AML-193 (cell line): ENCODE results near the gene HSPA1A.
"Not testable (repeated sequence)": the region's sequence is repeated elsewhere in the genome, so short reads cannot be mapped to it uniquely, and the experiment has no call there.

ENCODE experiments used
- DNase-seq, 2 experiments: peaks; one replicate each; lab custom pipeline; 2025; lab: John Stamatoyannopoulos, UW

The HSPA1A gene

DNA sequence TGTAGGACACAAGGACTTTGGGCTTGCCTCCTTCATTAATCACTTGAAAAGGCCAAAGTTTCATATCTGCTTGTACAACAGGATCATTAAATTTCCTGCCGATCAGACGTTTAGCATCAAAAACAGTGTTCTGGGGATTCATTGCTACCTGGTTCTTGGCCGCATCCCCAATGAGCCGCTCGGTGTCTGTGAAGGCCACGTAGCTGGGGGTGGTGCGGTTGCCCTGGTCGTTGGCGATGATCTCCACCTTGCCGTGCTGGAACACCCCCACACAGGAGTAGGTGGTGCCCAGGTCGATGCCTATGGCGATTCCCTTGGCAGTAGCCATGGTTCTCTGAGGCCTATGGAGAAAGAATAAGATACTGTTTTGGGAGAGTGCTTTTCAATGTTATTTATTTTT, 3.7 kb upstream of the HSPA1A start:
- DNase-seq, result no peak

DNA sequence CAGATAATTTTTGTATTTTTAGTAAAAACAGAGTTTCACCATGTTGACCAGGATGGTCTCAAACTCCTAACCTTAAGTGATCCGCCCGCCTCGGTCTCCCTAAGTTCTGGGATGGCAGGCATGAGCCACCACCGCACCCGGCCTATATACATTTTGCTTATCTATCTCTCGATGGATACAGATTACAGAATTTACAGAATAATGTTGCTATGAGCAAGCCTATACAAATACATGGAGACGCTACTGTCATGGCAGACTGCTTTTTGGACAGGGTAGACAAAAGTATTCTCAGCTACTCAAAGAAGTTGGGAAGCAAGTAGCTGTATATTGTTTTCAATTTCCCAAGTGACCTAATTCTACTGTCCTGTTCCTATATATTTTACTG, 1.9 kb upstream of the HSPA1A start:
- no peak for DNase-seq

- DNase-seq, result no peak
These were observed 692 bp upstream of the HSPA1A start for GRCh38 chr6:31814677-31815024.

GRCh38 chr6:31817133-31817928, 2.0 kb downstream of the HSPA1A start:
- DNase-seq, result peak; percentile 85 to 86

DNA sequence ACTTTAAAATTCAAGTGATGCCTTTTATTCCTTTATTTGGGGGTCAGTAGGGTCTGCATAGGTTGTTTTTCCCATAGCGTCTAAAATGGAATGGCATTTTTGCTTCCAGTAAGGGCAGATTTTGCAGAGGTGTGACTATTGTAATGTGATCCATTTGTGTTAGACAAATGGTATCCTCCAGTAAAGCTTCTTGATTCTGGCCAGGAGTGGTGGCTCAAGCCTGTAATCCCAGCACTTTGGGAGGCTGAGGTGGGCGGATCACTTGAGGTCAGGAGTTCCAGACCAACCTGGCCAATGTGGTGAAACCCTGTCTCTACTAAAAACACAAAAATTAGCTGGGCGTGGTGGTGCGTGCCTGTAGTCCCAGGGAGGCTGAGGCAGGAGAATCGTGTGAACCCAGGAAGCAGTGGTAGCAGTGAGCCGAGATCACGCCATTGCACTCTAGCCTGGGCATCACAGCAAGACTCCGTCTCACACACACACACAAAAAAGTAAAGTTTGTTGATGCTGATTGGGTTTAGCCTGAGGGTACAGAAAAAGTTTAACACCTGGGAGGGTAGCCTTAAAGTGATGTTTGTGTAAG, 2.7 kb downstream of the HSPA1A start:
- not testable (repeated sequence) for DNase-seq

DNA sequence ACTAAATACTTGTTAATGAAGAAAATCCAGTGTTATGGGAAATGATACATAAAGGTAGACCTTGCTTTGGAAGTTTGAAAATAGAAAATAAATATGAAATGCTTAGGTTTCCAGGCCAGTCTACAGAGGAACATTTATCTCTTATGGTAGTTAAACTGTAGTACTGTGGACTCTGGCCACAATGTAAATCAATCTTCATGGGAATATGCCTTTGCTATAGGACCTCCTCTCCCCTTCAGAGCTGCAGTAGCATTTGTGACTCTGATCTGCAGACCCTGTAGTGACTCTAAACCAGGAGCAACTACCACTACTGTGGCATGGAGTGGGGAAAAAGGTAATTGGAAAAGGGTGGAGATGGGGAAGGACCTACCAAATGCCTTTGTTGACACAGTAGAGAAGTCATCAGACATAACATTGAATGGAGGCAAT, 4.5 kb downstream of the HSPA1A start:
- no peak for DNase-seq

DNA sequence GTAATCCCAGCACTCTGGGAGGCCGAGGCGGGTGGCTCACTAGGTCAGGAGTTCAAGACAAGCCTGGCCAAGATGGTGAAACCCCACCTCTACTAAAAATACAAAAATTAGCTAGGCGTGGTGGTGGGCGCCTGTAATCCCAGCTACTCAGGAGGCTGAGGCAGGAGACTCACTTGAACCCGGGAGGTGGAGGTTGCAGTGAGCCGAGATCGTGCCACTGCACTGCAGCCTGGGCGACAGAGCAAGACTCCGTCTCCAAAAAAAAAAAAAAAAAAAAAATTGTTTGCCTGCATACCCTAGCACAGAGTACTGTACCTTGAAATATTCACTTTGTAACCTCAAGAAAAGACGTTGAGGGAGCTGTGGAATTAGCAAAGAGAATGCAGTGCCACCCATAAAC, 5.1 kb downstream of the HSPA1A start:
- not testable (repeated sequence) for DNase-seq

DNA sequence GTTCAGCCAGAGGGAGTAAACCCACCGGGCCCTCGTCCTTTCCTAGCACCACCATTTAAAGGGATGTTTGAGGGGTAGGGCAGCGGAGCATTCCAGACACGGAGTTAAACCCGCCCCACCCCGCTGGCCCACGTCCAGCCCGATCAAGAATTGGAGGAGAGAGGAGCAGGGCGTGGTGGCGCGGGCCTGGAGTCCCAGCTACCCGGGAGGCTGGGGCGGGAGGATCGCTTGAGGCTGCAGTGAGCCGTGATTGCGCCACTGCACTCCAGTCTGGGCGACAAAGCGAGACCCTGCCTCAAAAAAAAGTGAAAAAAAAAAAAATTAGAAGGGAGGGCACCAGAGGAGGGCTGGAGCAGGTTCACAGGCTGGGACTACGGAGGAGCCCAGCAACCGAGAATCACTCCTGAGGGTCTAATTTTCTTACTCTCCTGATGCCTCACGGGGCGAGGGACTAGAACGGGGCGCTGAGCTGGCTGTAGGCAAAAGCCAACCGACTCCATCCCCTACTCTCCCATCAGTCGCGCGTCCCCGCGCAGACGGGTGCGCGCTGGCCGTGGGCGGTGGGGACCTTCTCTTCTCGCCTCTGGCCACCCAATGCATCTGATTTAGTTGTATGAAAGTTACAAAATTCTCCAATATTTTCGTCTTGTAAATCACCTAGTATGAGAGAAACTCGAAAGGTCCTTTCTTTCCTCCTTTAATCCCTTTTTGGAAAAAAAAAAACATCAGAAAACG, 6.1 kb downstream of the HSPA1A start:
- peak in 1 of 2 experiments; percentile 77 for DNase-seq

- peak; percentile 88 to 93 for DNase-seq
These were observed 6.9 kb downstream of the HSPA1A start for GRCh38 chr6:31822036-31822821.

DNA sequence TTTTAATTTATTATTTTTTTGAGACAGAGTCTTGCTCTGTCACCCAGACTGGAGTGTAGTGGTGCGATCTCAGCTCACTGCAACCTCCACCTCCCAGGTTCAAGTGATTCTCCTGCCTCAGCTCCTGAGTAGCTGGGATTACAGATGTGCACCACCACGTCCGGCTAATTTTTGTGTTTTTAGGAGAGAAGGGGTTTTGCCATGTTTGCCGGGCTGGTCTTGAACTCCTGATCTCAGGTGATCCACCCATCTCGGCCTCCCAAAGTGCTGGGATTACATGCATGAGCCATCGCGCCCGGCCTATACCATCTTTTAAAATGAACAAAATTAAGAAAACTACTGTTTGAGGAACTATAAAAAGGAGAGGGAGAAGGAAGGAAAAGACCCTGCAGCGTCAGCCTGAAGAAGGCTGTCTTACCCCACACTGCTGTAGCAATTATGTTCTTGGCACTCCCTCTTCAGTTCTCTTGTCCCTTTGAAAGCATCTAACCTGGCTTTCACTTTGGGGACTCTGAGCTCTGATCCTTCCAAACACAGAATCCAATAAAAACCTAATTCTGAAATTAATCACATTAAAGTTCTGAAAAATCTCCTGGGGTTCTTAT, 8.4 kb downstream of the HSPA1A start:
- DNase-seq, result not testable (repeated sequence)

DNA sequence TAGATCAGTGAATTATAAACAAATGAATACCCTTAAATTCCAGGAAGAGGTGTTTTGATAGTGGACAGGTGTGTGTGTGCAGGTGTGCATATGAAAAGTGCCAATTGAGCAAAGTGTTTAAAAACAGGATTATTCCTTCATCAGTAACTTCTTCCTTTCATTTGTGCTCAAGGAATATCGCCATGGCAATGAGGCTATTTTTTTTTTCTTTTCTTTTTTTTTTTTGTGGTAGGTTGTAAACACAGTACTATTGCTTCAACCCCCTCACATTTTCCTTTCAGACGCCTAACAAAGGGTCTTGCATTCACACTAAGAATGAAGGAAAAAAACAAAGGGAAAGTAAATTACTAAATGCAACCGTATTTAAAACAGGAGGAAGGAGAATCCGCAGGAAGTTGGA, 10.2 kb downstream of the HSPA1A start:
- DNase-seq, result no peak

DNA sequence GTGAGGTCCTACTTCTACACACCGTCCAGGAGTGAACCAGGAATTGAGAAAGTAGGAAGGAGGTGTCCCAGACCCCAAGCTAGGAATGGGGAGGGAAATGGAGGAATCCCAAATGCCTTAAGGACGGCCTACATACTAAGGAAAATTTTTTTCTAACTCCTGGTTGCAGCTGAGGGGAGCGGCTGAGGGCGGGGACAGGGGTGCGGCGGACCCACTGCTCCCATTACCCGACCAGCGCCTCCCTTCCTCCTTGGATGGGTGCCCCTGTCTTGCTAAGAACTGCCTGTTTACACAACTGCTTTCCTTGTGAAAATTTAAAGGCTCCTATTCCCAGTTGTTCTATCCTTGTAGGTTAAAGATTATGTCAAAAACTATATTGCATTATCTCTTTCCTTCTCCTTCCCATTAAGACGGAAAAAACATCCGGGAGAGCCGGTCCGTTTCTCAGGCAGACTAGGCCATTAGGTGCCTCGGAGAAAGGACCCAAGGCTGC, 11.5 kb downstream of the HSPA1A start:
- no peak for DNase-seq

DNA sequence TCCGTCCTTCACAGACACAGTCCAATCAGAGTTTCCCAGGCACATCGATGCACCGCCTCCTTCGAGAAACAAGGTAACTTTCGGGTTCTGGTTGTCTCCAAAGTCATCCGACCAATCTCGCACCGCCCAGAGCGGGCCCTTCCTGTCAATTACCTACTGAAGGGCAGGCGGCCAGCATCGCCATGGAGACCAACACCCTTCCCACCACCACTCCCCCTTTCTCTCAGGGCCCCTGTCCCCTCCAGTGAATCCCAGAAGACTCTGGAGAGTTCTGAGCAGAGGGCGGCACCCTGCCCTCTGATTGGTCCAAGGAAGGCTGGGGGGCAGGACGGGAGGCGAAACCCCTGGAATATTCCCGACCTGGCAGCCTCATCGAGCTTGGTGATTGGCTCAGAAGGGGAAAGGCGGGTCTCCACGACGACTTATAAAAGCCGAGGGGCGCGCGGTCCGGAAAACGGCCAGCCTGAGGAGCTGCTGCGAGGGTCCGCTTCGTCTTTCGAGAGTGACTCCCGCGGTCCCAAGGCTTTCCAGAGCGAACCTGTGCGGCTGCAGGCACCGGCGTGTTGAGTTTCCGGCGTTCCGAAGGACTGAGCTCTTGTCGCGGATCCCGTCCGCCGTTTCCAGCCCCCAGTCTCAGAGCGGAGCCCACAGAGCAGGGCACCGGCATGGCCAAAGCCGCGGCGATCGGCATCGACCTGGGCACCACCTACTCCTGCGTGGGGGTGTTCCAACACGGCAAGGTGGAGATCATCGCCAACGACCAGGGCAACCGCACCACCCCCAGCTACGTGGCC, 12.1 kb downstream of the HSPA1A start, which contains the start of gene HSPA1B:
Gene HSPA1B, plus strand, starts transcription at position 453 of the 794 bp plus-strand sequence. Its CDS starts 213 bp downstream, at position 666.
- no peak for DNase-seq

- DNase-seq, result peak; percentile 66 to 72
These were observed 14.4 kb downstream of the HSPA1A start for GRCh38 chr6:31829633-31830283.

DNA sequence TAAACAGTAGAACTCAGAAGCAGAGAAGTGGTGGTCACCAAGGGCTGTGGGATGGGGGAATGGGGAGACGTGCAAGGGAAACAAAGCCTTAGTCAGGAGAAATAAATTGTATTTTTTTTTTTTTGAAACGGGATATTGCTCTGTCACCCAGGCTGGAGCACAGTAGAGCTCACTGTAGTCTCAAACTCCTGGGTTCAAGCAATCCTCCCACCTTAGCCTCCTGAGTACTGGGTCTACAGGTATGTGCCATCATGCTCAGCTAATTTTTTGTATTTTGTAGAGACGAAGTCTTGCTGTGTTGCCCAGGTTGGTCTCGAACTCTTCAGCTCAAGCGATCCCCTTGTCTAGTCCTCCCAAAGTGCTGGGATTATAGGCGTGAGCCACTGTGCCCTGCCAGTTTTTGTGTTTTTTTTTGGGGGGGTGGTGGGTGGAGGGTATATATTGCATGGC, 15.6 kb downstream of the HSPA1A start:
- DNase-seq, result no peak

DNA sequence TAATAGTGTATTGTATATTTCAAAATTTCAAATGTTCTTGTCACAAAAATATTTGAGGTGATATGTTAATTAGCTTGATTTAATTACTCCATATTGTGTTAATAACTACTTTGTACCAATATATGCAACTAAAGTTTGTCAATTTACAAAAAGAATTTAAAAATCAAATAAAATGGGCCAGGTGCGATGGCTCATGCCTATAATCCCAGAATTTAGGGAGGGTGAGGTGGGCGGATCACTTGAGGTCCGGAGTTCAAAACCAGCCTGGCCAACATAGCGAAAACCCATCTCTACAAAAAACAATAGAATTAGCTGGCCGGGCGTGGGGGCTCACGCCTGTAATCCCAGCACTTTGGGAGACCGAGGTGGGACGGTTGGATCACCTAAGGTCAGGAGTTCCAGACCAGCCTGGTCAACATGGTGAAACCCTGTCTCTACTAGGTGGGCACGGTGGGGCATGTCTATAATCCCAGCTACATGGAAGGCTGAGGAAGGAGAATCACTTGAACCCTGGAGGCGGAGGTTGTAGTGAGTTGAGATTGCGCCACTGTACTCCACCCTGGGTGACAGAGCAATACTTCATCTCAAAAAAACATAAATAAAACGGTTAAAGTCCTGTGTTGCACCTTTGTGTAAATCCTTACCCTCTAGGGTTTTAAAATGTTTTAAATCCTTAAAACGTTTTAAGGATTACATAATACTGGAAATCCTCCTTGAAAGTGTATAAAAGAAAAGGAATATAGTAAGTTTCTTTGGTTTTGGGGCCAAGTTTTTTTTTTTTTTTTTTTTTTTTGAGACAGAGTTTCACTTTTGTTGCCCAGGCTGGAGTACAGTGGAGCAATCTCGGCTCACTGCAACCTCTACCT, 16.2 kb downstream of the HSPA1A start:
- no peak for DNase-seq

- peak; percentile 92 to 93 for DNase-seq
These were observed 19.3 kb downstream of the HSPA1A start for GRCh38 chr6:31834367-31835250.

GRCh38 chr6:31836047-31836473, 20.7 kb downstream of the HSPA1A start:
- DNase-seq, result no peak
